AML-193 (cell line): Measurements from ENCODE around the gene COL5A1.
"Not testable (repeated sequence)": the region's sequence is repeated elsewhere in the genome, so short reads cannot be mapped to it uniquely, and the experiment has no call there.

Source experiments
- DNase-seq, 2 experiments: peaks; one replicate each; lab custom pipeline; 2025; lab: John Stamatoyannopoulos, UW

The COL5A1 gene

GRCh38 chr9:134655586-134656333, 14.2 kb downstream of the COL5A1 start:
- no peak for DNase-seq

- peak in 1 of 2 experiments; percentile 4 for DNase-seq
These were observed 14.9 kb downstream of the COL5A1 start for GRCh38 chr9:134656334-134657006.

DNA sequence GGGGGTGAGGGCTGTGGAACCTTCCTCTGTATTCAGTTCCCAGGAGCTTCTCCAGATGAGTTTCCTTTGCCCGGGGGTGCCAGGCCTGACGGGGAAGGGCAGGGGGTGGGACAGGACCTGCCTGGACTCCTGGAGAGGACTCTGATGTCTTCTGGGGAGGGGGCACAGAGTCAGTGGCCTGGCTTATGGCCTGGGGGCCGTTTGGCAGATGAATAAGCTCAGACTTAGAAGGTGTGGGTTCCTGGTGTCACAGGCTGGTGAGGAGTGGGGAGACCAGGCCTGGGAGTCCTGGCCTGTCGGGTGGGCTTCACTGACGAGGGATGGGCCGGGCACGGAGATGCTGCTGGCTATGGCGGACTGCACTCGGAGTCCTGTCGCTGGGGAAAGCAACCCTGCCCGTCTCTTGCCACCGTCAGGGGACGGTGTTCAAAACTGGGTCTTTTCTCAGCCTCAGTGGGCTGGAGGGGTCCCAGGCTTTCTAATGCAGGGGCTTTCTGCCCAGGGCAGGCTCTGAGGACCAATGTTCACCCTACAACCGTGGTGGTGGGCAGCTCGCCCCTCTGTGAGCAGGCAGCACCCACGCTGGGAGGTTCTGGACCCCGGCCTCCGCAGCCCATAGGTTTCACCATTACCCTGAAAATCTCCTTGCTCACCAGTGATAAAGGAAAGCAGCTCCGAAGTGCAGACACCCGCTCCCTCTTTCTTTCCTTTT, 16.2 kb downstream of the COL5A1 start:
- DNase-seq, result no peak

DNA sequence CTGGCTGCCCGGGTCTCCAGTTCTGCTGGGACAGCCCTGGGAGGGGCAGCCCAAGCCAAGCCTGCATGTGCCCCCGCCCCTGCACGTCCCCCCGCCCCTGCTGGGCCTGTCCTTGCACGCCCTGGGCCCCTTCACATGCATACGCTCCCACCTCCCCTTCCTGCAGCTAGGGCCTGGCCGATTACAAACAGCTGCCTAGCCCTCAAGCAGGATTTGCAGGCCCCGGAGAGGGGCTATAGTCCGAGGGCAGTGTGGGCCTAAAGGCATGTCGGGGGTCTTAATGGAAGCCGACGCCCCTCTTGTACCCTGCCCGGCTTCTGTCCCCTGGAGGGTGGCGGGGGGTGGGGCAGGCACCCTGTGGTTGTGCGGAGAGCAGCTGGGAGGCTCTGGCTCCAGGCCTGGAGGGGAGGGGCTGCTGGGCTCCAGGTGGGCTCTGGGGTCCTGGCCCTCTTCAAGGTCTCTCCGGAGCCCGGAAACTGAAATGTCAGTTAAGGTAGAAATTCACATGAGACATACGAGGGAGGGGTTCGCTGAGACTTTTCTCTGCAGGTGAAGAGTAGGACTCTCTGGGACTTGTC, 16.9 kb downstream of the COL5A1 start:
- DNase-seq, result no peak

DNA sequence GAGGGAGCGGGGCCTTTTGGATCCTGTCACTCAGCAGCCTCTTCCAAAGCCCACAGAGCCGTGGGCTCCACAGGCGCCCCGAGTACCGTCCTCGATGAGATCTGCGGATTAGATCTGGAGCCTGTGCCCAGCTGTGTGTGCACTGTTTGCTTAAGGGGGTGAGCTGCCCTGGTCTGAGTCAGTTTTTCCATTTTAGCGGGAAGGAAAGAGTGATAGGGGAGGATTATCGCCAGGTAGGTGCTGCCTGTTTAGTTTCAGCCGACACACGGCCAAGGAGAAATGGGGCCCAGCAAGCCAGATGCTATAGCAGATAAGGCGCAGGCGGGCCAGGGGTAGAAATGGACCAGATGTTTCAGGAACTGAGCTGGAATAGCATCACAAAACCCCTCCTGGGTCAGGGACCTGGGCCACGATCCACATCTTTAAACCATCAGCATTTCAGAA, 18.1 kb downstream of the COL5A1 start:
- DNase-seq, result no peak

DNA sequence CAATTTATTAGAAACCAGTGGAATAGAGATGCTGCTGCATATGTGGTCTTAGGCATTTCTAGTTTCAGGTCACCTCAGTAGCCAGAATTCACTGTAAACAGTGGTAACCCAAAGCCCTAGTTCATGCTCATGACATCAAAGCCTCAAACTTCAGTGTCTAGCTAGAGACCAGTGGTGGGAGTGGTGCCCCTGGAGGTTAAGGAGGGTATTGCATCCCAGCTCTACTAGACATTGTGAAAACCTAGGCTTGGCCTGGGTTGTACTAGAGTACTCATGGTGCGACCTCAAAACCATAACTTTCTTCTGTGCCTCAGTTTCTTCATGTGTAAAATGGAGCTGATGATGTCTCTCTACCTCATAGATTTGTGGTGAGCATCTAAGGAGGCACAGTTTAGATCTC, 18.8 kb downstream of the COL5A1 start:
- DNase-seq, result no peak

- DNase-seq, result no peak
These were observed 19.7 kb downstream of the COL5A1 start for GRCh38 chr9:134661299-134661698.

DNA sequence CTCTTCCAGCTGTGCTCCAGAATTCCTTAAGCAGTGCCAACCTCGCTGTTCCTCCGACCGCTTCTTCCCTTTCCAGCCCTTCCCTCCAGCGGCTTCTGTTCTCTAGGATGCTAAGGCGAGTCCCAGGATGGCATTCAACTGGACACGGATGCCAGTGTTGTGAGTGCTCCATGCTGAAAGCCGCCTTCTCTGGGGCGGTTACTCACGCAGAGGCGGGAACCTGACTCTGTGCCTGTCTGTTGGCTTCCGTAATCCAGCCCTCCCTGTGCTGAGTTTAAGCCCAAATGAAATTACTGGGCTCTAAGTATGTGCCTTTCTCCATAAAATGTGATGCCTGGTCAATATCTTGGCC, 20.2 kb downstream of the COL5A1 start:
- no peak for DNase-seq

DNA sequence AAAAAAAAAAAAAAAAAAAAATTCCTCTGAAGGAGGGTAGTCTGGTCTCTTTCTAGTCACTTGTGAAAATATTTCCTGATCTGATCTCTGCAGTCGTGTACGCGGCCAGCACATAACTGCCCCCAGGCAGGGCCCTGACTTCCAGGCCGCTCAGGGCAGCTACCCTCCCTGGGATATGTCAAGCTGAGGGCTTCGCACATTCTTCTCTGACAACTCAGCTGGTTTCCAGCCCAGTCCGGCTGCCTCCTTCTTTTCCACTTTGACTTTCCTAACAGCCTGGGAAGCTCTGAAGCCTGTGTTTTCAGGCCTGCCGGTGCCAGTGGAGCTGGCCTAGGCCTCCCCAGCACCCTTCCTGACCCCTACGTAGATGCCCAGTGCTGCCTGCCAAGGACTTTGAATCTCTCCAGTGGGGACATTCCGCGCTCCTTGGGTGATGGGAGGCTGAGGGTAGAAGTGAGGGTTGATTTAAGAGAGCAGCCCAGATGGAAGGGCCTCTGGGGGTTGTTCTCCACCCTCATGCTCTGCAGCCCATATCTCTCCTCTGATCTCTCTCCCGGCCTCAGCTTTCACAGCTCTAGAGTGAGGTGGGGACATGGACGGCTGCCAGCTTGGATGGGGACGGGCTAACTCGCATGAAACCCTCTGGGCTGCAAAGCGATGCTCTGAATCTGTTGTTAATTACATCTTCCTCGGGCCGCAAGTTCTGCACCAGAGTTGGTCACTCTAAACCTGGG, 20.7 kb downstream of the COL5A1 start:
- DNase-seq, result no peak

GRCh38 chr9:134663084-134663483, 21.5 kb downstream of the COL5A1 start:
- DNase-seq, result no peak

DNA sequence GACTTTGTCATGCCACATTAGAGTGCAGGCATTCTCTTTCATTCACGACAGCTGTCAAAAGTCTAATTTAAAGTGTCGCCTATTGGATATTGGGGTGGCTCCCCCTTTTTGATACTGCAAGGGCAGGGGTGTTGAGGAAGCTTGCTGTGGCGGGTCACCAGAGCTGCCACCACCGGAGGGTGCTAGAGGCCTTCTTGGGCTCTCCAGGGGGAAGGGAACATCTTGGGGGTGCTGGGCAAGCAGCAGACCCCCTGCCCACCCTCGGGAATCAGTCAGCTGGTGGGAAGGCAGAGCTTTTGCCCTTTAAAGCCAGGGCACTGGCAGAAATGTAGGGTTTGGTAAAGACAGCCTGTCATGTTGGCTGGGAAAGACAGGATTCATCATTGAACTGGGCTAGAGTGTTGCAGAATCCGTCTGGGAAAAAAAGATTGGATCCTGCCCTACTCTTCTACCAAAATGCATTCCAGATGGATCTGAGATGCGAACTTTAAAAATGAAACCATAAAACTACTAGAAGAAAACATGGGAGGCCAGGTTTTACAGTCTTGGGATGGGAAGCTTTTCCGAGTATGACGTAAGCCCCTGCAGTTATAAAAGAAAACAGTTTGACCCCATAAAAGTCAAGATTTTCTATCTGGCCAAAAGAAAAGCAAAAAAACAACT, 22.3 kb downstream of the COL5A1 start:
- no peak for DNase-seq

- no peak for DNase-seq
These were observed 22.8 kb downstream of the COL5A1 start for GRCh38 chr9:134664446-134664845.

- no peak for DNase-seq
These were observed 24.6 kb downstream of the COL5A1 start for GRCh38 chr9:134666208-134666607.

- DNase-seq, result no peak
These were observed 25.2 kb downstream of the COL5A1 start for GRCh38 chr9:134666831-134667230.

DNA sequence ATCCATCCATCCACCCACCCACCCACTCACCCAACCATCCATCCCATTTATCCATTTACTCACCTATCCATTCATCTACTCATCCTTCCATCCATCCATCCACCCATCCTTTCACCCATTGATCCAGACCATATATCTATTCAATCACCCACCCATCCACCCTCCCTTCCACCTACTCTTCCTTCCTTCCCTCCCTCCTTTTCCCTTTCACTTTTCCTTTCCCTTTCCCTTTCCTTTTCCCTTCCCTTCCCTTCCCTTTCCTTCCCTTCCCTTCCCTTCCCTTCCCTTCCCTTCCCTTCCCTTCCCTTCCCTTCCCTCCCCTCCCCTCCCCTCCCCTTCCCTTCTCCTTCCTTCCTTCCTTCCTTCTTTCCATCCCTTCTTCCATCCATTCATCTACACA, 27.4 kb downstream of the COL5A1 start:
- not testable (repeated sequence) for DNase-seq

GRCh38 chr9:134669399-134669955, 27.9 kb downstream of the COL5A1 start:
- no peak for DNase-seq

DNA sequence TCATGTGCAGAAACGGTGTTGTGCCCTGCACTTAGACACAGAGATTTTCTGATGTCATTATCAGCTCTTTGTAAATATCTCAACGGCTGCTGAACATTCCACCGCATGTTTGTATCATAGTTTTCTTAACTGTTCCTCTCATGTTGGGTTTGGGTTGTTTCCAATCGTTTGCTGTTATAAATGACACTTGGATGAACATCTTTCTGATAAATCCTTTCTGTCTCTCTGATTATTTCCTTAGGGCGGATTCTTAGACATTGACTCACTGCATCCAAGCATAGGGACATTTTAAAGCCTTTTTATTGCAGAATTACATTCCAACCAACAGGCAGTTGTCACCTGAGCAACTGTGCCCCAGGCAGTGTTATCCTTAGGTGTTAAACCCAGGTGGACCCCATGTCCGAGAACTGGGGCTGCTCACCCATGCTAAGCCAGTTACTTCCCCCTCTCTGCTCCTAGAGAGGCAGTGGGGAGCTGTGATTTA, 28.5 kb downstream of the COL5A1 start:
- no peak for DNase-seq

- no peak for DNase-seq
These were observed 29.3 kb downstream of the COL5A1 start for GRCh38 chr9:134670851-134671281.

DNA sequence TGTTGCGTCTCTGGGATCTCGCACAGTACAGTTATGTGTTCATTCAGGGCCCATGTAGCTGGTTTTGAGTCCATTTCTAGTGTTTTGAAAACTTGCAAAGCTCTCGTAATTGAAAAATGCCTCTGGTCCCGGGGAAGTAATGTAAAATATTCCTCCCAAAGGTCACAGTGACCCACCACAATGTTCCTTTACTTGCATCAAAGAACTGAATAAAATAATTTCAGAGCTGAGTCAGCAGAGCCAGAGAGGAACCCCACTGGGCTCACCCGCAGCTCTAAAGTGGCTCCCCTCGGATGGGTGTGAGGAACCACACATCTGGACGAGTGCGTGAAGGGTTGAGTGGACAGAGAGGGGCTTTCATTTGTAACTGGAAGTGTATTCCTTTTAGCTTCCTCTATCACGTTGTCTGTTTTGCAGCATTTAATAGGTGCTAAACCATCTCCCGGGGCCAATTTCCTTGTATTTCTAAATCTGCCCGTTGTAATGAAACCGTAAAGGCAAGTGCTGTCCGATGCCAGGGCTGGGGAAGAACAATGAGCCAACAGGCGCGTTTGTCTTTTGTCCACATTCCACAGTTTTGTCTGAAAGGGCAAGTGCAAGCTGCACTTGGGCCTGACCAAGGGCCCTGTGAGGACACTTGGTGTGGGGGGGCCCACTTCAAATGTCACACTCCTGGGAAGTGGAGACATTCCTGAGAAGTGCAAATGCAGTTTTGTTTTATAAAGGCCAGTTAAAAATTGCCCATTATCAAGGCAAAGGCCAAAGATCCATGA, 29.9 kb downstream of the COL5A1 start:
- no peak for DNase-seq

DNA sequence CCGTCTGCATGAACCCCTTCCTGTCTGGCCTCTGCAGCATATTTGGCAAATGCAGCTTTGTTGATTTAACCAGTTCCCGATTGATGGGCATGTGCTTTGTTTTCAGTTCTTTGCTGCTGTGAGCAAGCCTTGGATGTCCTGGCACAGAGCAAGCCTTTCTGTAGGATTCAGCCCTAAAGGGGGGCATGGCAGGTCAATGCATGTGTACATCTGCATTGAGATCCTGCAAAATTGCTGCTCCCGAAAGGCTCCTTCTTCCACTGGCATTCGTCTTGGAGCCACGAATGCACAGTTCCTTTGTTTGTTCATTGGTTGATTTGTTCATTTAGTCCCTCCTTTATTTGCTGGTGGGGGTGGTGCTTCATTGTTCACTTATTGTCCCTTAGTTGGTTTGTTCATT, 34.8 kb downstream of the COL5A1 start:
- DNase-seq, result no peak
